ENCODE measurements around the gene ARSK. TPM values are rescaled to one million over a fixed set of nuclear protein-coding genes. Genes with fewer than 3 reads are reported as not detected.

The ARSK gene
- total RNA-seq, 2 donors from 2014 or later, result 6.4 to 7.2 TPM

- DNase-seq (no peak), ATAC-seq (replicated peaks in 1 of 2) (no peak)
- peaks cover 55% of the 10 kb centered on the region for H3K4me1 Mint-ChIP-seq (ENCODE audit: low read depth)
- H3K27ac Mint-ChIP-seq, result peak overlapping the region; percentile 91
- peaks cover 0 to under 1% of the 10 kb centered on the region in 2 donors for H3K9me3 Mint-ChIP-seq
- no peaks in the 10 kb centered on the region for H3K27me3 Mint-ChIP-seq (ENCODE audit: low read depth)
- H3K36me3 Mint-ChIP-seq (ENCODE audit: insufficient read depth in 2 of 2), result peaks cover 0 to 3% of the 10 kb centered on the region in 2 donors
- peak overlapping the region; percentile 91 to 95 for H3K4me3 Mint-ChIP-seq
Observed at GRCh38 chr5:95619096-95619495, 64.2 kb downstream of the ARSK start.

- DNase-seq (no peak), ATAC-seq (replicated peaks in 1 of 2) (no peak)
- H3K36me3 Mint-ChIP-seq (ENCODE audit: insufficient read depth in 2 of 2), result peaks cover 0 to 3% of the 10 kb centered on the region in 2 donors
- peak overlapping the region; percentile 91 for H3K27ac Mint-ChIP-seq
- no peaks in the 10 kb centered on the region for H3K27me3 Mint-ChIP-seq (ENCODE audit: low read depth)
- peaks cover 0 to 2% of the 10 kb centered on the region in 2 donors for H3K9me3 Mint-ChIP-seq
- peaks cover 53% of the 10 kb centered on the region for H3K4me1 Mint-ChIP-seq (ENCODE audit: low read depth)
- peak overlapping the region; percentile 91 to 95 for H3K4me3 Mint-ChIP-seq
Observed at GRCh38 chr5:95619514-95620029, 64.7 kb downstream of the ARSK start.

- no peaks in the 10 kb centered on the region for H3K27me3 Mint-ChIP-seq (ENCODE audit: low read depth)
- peak; percentile 81 to 83 for ATAC-seq (replicated peaks in 1 of 2)
- peaks cover 0 to 2% of the 10 kb centered on the region in 2 donors for H3K9me3 Mint-ChIP-seq
- DNase-seq, result peak; percentile 80 to 83
- H3K27ac Mint-ChIP-seq, result peak within 1 kb of the TSS; percentile 91
- peaks cover 47% of the 10 kb centered on the region for H3K4me1 Mint-ChIP-seq (ENCODE audit: low read depth)
- peaks cover 0 to 3% of the 10 kb centered on the region in 2 donors for H3K36me3 Mint-ChIP-seq (ENCODE audit: insufficient read depth in 2 of 2)
- peak within 1 kb of the TSS; percentile 92 to 95 for H3K4me3 Mint-ChIP-seq
Observed at GRCh38 chr5:95620030-95620869, 65.3 kb downstream of the ARSK start, which contains the start of gene GPR150. Gene GPR150 (plus strand): TSS chr5:95620087. CDS start chr5:95620276, 189 bp downstream.

GRCh38 chr5:95620870-95621838, 66.3 kb downstream of the ARSK start:
- peak overlapping the region; percentile 93 for H3K27ac Mint-ChIP-seq
- peak overlapping the region; percentile 71 to 92 for H3K4me3 Mint-ChIP-seq
- no peaks in the 10 kb centered on the region for H3K27me3 Mint-ChIP-seq (ENCODE audit: low read depth)
- peaks cover 40% of the 10 kb centered on the region for H3K4me1 Mint-ChIP-seq (ENCODE audit: low read depth)
- peaks cover 0 to 2% of the 10 kb centered on the region in 2 donors for H3K9me3 Mint-ChIP-seq
- DNase-seq, result peak; percentile 58 to 68
- peak; percentile 70 to 71 for ATAC-seq (replicated peaks in 1 of 2)
- H3K36me3 Mint-ChIP-seq (ENCODE audit: insufficient read depth in 2 of 2), result peaks cover 0 to 3% of the 10 kb centered on the region in 2 donors

- no peak for ATAC-seq (replicated peaks in 1 of 2)
Observed at GRCh38 chr5:95621839-95622629, 67.1 kb downstream of the ARSK start.

GRCh38 chr5:95623706-95624105, 68.8 kb downstream of the ARSK start:
- Mint-ChIP-seq H3K27me3 (ENCODE audit: low read depth) (no peaks in the 10 kb centered on the region), H3K27ac (no peak overlapping the region), H3K9me3 (peaks cover 0 to 2% of the 10 kb centered on the region in 2 donors), H3K4me3 (no peak overlapping the region), H3K36me3 (ENCODE audit: insufficient read depth in 2 of 2) (peaks cover 0 to 3% of the 10 kb centered on the region in 2 donors), H3K4me1 (ENCODE audit: low read depth) (peaks cover 26% of the 10 kb centered on the region)
- ATAC-seq (replicated peaks in 1 of 2), result no peak
- DNase-seq, result no peak

More at GRCh38 chr5:95621839-95622629, 67.1 kb downstream of the ARSK start:
- Mint-ChIP-seq H3K4me1 (ENCODE audit: low read depth) (peaks cover 34% of the 10 kb centered on the region), H3K27me3 (ENCODE audit: low read depth) (no peaks in the 10 kb centered on the region), H3K36me3 (ENCODE audit: insufficient read depth in 2 of 2) (peaks cover 0 to 3% of the 10 kb centered on the region in 2 donors), H3K27ac (peak overlapping the region; percentile 93), H3K4me3 (peak overlapping the region; percentile 71 to 92), H3K9me3 (peaks cover 0 to 2% of the 10 kb centered on the region in 2 donors)
- no peak for DNase-seq

- peaks cover 19% of the 10 kb centered on the region for H3K4me1 Mint-ChIP-seq (ENCODE audit: low read depth)
Observed at GRCh38 chr5:95624368-95624767, 69.5 kb downstream of the ARSK start.

GRCh38 chr5:95626701-95627100, 71.8 kb downstream of the ARSK start:
- H3K4me1 Mint-ChIP-seq (ENCODE audit: low read depth), result peaks cover 19% of the 10 kb centered on the region
- no peak for ATAC-seq (replicated peaks in 1 of 2)
- no peak overlapping the region for H3K4me3 Mint-ChIP-seq
- no peak for DNase-seq
- peaks cover 3% of the 10 kb centered on the region in 2 donors for H3K9me3 Mint-ChIP-seq
- H3K36me3 Mint-ChIP-seq (ENCODE audit: insufficient read depth in 2 of 2), result peaks cover 0 to 5% of the 10 kb centered on the region in 2 donors
- H3K27ac Mint-ChIP-seq, result no peak overlapping the region
- no peaks in the 10 kb centered on the region for H3K27me3 Mint-ChIP-seq (ENCODE audit: low read depth)

More at GRCh38 chr5:95624368-95624767, 69.5 kb downstream of the ARSK start:
- H3K9me3 Mint-ChIP-seq, result peaks cover 0 to 2% of the 10 kb centered on the region in 2 donors
- H3K27ac Mint-ChIP-seq, result no peak overlapping the region
- H3K27me3 Mint-ChIP-seq (ENCODE audit: low read depth), result no peaks in the 10 kb centered on the region
- ATAC-seq (replicated peaks in 1 of 2), result no peak
- H3K36me3 Mint-ChIP-seq (ENCODE audit: insufficient read depth in 2 of 2), result peaks cover 0 to 3% of the 10 kb centered on the region in 2 donors
- no peak for DNase-seq
- H3K4me3 Mint-ChIP-seq, result no peak overlapping the region

- H3K4me1 Mint-ChIP-seq (ENCODE audit: low read depth), result peaks cover 18% of the 10 kb centered on the region
- H3K9me3 Mint-ChIP-seq, result peaks cover 6% of the 10 kb centered on the region in 2 donors
- no peak for ATAC-seq (replicated peaks in 1 of 2)
- no peak overlapping the region for H3K4me3 Mint-ChIP-seq
- H3K36me3 Mint-ChIP-seq (ENCODE audit: insufficient read depth in 2 of 2), result peaks cover 4 to 9% of the 10 kb centered on the region in 2 donors
- no peak for DNase-seq
- H3K27ac Mint-ChIP-seq, result no peak overlapping the region
- H3K27me3 Mint-ChIP-seq (ENCODE audit: low read depth), result no peaks in the 10 kb centered on the region
Observed at GRCh38 chr5:95627971-95628810, 73.3 kb downstream of the ARSK start.

GRCh38 chr5:95628933-95629332, 74.0 kb downstream of the ARSK start:
- Mint-ChIP-seq H3K27me3 (ENCODE audit: low read depth) (no peaks in the 10 kb centered on the region), H3K27ac (no peak overlapping the region), H3K4me1 (ENCODE audit: low read depth) (peaks cover 18% of the 10 kb centered on the region), H3K4me3 (no peak overlapping the region), H3K36me3 (ENCODE audit: insufficient read depth in 2 of 2) (peaks cover 6 to 12% of the 10 kb centered on the region in 2 donors), H3K9me3 (peaks cover 6% of the 10 kb centered on the region in 2 donors)
- DNase-seq (no peak), ATAC-seq (replicated peaks in 1 of 2) (no peak)

GRCh38 chr5:95630394-95630917, 75.6 kb downstream of the ARSK start:
- Mint-ChIP-seq H3K9me3 (peaks cover 4 to 6% of the 10 kb centered on the region in 2 donors), H3K27me3 (ENCODE audit: low read depth) (no peaks in the 10 kb centered on the region), H3K36me3 (ENCODE audit: insufficient read depth in 2 of 2) (peaks cover 6 to 12% of the 10 kb centered on the region in 2 donors), H3K4me3 (no peak overlapping the region), H3K27ac (no peak overlapping the region), H3K4me1 (ENCODE audit: low read depth) (peaks cover 18% of the 10 kb centered on the region)
- no peak for DNase-seq
- no peak for ATAC-seq (replicated peaks in 1 of 2)
